Testis (tissue), 2 donors: ENCODE measurements around the gene MAP7D1.

Experiments used
- POLR2A ChIP-seq: fragments of 450-650 bp; IDR thresholded peaks from one replicate; pipeline ENCODE4 v1.6.1; 2017; ENCODE audit warnings: antibody characterized with exemption, mild to moderate bottlenecking, moderate library complexity
- TF ChIP-seq, protein P1 (sequence below), 3 experiments: fragments of 450-650 bp in 2 of 3; fragments of 200-600 bp in 1 of 3; sonication (generic) in 1 of 3; IDR thresholded peaks; one replicate each; pipeline ENCODE4 v1.5.1; 2016 to 2019; ENCODE audit warnings: antibody characterized with exemption in 3 of 3, mild to moderate bottlenecking in 2 of 3, moderate library complexity in 1 of 3

DNA sequence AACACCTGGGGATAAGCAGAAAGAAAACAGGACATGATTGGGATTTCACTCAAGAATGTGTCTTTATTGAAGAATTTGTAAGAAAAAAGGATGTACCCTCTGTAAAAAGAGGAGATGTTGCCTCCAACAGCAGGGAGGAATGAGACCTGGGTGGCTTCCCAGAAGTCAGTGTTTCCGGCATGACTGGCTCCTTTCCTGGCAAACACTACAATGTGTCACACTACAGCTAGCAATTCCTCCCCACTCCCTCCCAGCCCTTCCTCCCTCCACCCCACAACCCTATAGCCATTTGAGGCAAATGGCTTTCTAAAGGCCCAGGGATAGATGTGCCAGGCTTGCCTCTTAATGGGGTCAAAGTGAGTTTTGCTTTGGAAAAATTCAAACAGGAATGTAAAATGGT is 19.4 kb upstream of the MAP7D1 start:
- TF ChIP-seq, protein P1, sequence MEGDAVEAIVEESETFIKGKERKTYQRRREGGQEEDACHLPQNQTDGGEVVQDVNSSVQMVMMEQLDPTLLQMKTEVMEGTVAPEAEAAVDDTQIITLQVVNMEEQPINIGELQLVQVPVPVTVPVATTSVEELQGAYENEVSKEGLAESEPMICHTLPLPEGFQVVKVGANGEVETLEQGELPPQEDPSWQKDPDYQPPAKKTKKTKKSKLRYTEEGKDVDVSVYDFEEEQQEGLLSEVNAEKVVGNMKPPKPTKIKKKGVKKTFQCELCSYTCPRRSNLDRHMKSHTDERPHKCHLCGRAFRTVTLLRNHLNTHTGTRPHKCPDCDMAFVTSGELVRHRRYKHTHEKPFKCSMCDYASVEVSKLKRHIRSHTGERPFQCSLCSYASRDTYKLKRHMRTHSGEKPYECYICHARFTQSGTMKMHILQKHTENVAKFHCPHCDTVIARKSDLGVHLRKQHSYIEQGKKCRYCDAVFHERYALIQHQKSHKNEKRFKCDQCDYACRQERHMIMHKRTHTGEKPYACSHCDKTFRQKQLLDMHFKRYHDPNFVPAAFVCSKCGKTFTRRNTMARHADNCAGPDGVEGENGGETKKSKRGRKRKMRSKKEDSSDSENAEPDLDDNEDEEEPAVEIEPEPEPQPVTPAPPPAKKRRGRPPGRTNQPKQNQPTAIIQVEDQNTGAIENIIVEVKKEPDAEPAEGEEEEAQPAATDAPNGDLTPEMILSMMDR (IDR thresholded peaks at IDR 0.05): no peak
- no peak for TF ChIP-seq POLR2A
